Left lobe of liver (tissue), 2 donors: ENCODE measurements around the gene AMT. TPM values are rescaled to one million over a fixed set of nuclear protein-coding genes. Genes with fewer than 3 reads are reported as not detected.
"Not testable (repeated sequence)": the region's sequence is repeated elsewhere in the genome, so short reads cannot be mapped to it uniquely, and the experiment has no call there.

Experiments used
- ATAC-seq: fragments of 200-7000 bp; cut with Tn5 transposase; one replicate; pipeline ENCODE4 v1.9.1; 2020; ENCODE audit warnings: mild to moderate bottlenecking, moderate library complexity
- DNase-seq: peaks from one replicate; pipeline ENCODE4 v3.0.0-alpha.2; 2020; ENCODE audit warnings: low spot score
- total RNA-seq: library from RNA; stranded (reverse); gene quantifications from one replicate; pipeline ENCODE4 v1.2.1, GENCODE V29; 2021
- donor health status: DM: no; HTN: no; CAD: no; lungs with moderate emphysema.
- donor health status: DM: no; HTN: yes; CAD: no.

The AMT gene
- total RNA-seq, 1 donor from 2014 or later, result 46.8 TPM

DNA sequence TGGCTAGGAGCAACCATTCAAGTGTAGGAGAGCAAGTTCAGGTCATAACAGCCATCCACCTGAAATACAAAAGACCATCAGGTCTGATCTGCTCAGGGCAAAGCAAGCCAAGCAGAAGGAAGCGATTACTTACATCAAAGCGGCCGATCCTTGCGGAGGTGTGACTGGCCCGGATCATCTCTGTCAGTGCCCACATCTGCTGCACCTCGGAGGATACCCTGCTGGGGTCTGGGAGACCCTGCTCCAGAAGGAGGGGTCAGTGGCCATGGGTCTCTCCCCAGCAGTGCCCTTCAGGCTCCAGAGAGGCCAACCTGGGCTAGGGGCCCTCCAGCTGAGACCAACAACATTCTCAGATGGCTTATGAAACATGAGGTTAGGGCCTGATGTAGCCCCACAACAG, 2.5 kb upstream of the AMT start:
- ATAC-seq, result no peak

DNA sequence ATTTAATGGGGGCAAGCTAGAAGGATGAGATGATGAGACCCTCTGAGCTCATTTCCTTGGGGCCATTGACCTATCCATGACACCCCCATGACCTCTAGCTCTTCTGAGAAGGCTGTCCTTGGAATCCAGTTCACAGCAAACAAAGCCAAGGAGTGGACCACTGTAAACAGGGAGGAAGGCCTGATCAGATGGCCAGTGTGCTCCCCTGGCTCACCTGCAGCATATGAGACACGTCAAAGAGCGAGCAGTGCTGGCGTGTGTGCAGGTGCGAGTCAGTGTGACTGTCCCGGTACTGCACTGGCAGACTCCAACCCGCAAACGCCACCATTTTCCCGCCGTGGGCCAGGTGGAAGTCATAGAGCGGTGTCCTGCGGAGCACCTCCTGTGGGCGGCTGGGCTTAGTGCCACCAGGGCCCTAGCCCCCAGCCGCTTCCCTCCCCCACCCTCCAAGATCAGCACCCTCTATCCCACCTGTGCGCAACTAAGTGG, 339 bp downstream of the AMT start:
- DNase-seq (no peak), ATAC-seq (peak; percentile 62)

More for the DNA sequence above, 2.5 kb upstream of the AMT start:
- DNase-seq, result no peak

DNA sequence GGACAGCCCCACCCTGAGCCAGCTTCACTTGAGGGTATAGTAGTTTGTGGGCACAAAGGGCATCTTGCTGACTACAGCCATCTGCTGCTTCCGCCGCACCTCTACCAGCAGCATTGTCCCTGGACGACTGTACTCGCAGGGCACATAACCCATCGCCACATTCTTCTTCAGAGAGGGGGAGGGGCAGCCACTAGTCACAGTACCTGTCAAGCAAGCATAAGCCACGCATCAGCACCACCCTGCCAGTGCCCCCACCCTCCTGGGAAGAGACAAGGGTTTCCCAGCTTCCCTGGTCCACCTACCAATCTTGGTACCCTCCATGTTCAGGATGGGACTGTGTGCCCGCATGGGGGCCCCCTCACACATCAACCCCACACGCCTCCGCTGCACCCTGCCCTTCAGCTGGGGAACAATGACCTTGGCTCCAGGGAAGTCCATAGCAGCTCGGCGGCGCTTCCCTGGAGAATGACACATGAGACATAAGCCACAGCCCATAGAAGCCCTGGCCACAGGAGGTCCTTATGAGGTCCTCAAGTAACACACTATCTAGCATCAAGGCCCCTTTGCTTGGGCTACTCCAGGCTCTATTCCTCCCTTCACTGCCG, 4.7 kb downstream of the AMT start:
- DNase-seq, result no peak
- ATAC-seq, result no peak

DNA sequence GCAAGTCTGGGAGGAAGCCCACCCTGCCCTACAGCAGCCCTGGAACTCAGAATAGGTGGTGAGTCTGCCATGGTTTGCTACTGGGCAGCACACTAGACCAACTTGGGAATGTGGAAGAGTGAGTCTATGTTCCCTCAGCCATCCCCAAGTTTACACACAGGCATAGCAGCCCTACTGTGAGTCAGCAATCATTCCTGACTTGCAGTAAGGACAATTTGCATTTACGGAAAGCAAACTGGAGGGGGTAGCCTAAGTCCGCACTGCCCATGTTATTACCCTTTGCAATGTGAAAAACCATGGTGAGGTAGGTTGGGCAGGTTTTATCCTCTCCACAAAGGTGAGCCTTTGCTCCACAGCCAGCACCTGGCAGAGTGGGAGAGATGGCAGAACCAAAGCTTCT, 5.4 kb downstream of the AMT start:
- DNase-seq, result no peak
- ATAC-seq, result no peak

DNA sequence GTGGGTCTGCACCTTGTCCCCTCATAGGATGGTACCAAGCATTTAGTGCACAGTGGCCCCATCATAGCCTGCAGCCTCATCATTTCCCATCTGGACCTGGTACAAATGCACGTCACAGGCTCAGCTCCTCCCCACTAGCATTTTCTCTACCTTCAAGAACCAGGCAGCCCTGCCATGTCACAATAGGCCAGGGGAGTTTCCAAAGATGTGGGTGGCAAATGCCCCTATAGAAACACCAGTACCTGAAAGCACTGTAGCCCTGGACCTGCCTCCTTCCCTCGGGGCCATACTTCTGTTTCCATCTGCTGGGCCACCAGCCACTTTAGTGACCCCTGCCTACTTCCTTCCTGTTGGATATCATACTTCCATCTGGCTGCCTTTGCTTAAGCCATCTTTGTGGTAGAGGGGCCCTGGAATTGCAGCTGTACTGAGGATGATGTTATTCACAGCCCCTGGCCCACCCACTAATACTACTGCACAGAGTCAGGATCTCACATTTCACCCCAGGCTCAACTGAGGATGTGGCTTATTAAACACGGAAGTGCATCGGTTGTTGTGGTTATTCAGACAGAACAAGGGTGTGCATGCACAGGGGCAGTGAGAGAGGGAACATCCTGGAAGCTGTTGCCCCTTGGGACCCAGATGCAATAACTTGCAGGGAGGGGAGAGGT, 6.2 kb downstream of the AMT start:
- ATAC-seq (no peak), DNase-seq (no peak)

DNA sequence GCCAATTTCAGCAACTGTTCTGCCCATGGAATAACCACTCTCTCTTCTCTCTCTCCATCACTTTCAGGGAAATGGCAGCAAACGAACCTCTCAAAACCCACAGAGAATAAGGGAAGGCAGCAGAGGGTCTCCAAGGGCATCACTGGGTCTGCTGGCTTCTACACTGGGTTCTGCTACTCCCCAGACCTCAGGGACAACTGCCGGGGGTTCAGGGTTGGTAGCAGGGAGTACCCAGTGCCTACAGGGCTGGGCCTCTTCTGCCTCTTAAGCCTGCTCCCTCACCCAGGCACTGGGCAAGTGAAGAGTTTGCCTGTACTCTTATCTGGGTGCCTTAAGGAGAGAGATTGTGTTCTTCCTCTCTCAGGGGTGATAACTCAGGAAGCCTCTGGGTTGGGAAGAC, 7.5 kb downstream of the AMT start:
- ATAC-seq, result no peak
- no peak for DNase-seq

DNA sequence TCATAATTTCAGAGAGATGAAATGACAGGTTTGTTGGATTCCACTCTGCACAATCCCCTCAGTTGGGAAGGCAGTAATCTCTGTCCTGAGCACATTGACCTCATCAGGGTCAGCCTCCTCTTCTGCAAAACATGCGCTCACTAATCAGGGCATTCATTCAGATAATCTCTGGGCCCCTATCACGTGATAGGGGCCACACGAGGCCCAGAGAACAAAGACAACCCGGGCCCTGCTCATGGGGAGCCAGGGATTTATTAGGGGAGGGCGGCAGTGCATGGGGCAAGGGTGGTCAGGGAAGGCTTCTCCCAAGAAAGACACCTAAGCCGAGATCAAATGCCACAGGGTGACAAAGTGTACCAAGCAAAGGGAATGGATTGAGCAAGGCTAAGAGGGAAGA, 8.9 kb downstream of the AMT start:
- ATAC-seq (no peak), DNase-seq (no peak)

DNA sequence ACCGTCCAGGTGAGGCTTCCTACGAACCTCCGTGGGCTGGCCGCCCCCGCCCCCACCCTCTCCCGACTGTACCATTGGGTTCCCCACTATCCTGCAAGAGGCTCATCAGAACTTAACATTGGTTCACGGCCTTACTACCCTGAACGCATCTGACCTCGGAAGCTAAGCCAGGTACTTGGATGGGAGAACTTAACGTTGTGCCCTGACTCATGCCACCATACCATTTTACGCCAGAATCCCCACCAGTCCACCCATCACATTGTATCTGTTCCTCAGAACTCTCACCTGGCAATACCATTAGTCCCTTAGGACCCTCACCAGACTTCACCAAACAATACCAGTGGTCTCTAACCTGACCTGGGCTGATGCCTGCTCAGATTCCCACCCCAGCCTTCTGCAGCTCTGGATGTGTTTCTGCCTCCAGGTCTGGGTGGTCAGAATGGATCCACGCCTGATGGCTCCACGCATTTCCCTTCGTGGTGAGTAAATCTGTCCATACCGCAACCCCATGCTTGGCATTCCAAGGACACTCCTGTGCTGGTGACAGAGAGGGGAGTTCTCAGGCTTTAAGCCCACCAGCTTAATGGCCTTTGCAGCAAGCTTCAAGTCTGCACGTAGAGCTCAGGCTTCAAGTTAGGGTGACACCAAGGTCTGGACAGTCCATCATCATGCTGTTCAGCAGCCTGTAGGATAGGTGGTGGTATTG, 9.5 kb downstream of the AMT start:
- no peak for ATAC-seq
- no peak for DNase-seq

DNA sequence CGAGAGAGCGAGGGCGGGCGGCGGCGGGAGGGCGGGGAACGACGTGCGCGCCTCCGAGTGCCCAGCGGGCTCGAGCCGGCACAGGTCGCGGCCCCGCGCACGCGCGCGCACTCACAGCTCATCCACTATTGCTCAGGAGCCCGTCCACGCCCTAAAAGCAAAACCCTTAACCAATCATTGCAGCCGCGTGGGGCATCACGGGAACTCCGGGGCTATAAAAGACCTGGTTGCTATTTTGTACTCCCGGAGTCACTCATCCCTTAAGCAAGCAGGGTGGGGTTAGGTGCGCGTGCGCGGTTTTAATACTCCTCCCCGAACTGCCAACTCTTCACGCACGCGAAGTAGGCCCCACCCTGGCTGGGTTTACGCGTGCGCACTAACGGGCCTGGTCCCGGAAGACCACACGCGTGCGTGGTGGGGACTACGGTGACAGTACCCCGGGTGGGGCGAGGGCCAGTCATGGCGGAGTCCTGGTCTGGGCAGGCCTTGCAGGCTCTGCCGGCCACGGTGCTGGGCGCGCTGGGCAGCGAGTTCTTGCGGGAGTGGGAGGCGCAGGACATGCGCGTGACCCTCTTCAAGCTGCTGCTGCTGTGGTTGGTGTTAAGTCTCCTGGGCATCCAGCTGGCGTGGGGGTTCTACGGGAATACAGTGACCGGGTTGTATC, 10.2 kb downstream of the AMT start, which contains the start of the genes RHOA and TCTA:
RHOA (minus strand) TSS at position 9 of the 664 bp plus-strand sequence. CDS start 36,387 bp downstream, outside the sequence.
TCTA (plus strand) TSS at position 456 of the 664 bp plus-strand sequence; CDS start at position 460, 4 bp downstream.
- ATAC-seq (peak; percentile 89), DNase-seq (peak; percentile 100)

DNA sequence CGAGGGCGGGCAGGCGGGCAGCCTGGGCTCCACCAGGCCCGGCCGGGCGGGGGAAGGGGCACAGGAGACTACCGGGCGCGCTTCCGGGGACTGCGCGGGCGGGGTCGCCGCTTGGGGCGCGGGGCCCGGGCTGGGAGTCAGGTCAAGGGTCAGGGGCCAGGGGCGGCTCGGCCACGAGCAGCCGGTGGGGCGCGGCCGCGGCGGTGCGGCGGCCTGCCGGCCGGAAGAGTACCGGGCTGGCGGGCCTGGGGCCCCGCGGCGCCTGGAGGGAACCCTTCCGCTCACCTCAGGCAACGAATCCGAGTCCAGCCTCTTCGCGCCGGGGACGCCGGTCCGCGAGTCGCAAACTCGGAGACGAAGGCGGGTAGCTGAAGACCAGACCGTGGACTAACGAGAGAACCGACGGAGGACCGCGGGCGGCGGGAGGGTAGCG, 10.7 kb downstream of the AMT start:
- peak; percentile 77 for DNase-seq
- ATAC-seq, result peak; percentile 55

DNA sequence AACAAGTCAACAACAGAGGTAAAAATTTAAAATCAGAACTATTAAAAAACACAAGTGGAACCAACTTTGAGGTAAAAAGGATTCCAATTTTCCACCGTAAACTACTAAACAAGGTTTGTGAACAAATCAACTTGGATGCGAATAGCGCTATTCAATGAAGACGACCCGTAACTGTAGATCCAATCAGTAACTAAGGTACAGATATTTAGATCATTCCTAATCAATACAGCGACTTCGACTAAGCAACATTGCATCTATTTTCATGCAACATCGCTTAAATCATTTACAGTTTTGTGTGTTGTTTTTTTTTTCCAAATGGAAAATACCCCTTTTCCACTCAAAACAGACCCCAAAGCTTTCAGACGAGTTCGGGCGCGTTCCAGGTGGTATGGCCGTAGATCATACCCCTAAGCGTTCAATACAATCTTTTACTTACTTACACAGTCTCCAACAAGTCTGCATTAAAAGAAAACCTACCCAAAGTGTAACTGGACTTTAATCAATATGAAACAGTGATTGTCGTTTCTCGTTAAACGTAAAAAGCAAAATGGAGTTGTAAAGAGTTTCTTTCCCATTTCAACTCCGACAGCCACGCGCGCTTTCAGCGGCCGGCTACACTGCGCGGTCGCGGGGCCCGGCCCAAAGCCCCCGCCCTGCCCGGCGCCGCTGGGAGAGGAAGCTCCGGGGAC, 11.3 kb downstream of the AMT start:
- no peak for ATAC-seq

DNA sequence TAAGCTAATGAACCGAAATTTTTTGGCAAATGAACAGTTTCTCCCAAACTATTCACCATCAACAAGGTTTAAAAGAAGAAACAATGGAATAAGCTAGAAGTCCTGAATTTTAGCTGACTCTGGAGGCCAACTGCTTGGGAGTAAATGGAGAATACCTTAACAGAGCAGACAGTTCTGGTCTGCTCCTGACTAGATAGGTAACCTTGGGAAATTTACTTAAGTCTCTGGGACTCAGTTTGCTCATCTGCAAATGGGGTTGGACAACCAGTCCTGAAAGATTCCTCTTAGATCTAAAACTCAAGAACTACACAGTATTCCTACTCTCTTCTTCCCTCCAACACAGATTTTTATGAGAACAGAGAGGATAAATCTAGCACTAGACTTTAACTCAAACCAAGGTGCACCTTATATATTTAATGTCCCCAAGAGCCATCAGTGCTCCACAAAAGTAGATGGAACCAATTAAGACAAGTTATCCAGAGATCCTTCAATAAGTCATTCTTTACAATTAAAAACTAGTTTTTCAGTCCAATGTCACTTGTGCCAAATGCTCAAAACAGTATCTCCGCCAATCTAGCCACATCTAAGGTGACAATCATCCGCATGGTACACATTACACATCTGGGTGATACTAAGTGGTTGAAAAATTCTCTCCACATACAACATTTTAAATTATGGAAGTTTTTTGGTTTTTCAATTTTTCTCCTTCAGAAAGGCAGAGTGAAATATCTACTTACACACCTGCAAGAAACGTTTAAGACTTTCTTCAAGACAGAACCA, 12.0 kb downstream of the AMT start:
- ATAC-seq (no peak), DNase-seq (no peak)

More for the DNA sequence above, 11.3 kb downstream of the AMT start:
- no peak for DNase-seq

DNA sequence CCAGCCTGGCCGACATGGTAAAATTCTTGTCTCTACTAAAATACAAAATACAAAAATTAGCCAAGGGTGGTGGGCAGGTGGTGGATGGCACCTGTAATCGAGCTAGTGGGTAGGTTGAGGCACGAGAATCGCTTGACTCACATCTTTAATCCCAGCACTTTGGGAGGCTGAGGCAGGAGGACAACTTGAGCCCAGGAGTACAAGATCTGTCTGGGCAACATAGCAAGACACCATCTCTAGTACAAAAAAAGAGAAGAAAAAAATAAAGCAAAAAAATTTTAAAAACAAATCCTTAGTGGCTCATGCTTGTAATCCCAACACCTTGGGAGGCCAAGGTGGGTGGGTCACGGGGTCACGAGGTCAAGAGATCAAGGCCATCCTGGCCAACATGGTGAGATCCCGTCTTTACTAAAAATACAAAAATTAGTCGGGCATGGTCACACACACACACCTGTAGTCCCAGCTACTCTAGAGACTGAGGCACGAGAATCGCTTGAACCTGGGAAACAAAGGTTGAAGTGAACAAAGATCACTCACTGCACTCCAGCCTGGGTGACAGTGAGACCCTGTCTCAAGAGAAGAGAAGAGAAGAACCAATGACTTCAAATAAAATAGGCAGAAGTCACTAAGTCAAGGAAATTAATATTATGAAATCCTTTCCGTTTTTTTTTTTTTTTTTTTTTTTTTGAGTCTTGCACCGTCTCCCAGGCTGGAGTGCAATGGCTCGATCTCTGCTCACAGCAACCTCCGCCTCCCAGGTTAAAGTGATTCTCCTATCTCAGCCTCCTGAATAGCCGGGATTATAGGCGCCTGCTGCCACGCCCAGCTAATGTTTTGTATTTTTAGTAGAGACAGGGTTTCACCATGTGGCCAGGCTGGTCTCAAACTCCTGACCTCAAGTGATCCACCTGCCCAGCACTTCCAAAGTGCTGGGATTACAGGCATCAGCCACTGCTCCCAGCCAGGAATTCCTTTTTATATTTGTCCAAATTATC, 15.4 kb downstream of the AMT start:
- DNase-seq, result no peak

DNA sequence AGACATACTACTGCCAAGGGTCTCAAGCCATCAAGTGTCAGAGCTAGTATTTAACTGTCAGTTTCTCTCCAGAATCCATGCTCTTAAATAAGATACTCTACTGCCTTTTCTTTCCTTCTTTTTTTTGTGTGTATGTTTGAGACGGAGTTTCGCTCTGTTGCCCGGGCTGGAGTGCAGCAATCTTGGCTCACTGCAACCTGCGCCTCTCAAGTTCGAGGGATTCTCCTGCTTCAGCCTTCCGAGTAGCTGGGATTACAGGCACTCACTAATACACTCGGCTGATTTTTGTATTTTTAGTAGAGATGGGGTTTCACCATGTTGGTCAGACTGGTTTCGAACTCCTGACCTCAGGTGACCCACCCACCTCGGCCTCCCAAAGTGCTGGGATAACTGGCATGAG, 16.7 kb downstream of the AMT start:
- not testable (repeated sequence) for DNase-seq, ATAC-seq

More for the DNA sequence above, 15.4 kb downstream of the AMT start:
- ATAC-seq, result no peak

DNA sequence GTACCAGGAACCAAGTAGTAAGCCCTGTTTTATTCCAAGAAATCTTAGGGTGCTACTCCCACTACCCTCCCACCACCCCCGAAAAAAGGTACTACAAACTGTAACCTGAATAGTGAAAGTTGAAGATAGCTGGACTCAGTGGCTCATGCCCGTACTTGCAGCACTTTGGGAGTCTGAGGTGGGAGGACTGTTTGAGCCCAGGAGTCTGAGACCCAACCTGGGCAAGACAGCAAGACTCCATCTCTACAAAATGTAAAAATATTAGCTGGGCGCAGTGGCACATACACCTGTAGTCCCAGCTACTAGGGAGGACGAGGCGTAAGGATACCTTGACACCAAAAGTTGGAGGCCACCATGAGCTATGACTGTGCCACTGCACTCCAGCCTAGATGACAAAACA, 18.4 kb downstream of the AMT start:
- no peak for DNase-seq
- no peak for ATAC-seq

DNA sequence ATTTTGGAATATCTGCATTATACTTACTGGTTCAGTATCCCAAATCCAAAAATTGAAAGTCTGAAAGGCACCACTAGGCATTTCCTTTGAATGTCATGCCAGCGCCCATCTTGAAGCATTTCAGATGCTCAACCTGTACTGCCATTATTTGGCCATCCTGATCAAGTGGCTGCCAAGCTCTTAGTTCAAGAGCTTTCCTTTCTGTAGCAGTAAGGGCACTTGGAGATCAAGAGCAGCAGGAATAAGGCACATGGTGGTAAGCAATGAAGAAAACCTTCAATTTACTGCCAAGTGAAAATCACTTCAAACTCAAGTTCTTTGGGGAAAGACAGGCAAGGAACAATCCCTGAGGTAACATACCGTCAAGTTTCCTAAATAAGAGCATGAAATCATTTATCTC, 20.5 kb downstream of the AMT start:
- ATAC-seq (no peak), DNase-seq (no peak)

DNA sequence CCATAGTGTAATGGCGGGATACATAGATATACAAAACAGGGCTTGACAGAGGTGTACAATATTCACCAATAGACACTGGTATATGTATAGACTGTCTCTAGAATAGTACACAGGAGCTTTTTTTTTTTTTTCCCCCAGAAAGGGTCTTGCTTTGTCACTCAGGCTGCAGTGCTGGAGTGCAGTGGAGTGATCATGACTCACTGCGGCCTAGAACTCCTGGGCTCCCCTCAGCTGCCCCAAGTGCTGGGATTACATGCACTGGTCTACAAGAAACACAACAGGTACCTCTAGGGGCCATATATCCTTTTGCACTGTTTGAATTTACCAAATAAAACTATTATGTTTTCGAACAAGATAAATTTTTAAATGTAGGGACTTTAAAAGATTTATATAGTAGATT, 22.8 kb downstream of the AMT start:
- ATAC-seq (no peak), DNase-seq (no peak)

DNA sequence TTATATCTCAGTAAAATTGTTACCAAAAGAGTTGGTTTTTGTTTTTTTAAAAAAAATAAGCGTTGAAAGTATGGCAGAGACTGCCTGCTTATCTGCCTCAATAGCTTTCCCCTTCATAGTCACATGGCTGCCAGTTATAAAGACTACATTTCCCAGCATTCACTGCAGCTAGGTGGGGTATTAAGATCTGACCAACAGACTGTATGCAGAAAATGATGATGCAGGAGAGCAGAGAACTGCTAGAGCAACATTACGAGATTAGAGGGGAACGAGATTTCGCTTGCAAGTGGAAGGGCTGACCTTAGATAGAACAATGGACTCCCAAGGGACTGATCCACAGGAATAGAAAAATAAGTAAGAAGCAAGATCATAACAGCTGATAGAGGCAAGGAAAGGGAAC, 24.8 kb downstream of the AMT start:
- DNase-seq, result no peak
- peak; percentile 60 for ATAC-seq

DNA sequence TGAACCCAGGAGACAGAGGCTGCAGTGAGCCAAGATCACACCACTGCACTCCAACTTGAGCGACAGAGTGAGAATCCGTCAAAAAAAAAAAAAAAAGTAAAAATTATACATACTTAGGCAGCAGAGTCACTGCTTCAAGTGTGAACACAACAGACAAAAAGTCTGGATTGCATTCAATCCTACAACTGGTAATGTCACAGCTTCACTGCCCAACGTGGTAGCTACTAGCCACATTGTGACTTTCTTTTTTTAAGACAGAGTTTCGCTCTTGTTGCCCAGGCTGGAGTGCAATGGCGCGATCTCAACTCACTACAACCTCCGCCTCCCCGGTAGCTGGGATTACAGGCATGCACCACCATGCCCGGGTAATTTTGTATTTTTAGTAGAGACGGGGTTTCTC, 31.0 kb downstream of the AMT start:
- DNase-seq, ATAC-seq: not testable (repeated sequence)
